SK-N-SH (cell line): ENCODE data around the gene RAPGEF2. TPM values are rescaled to one million over a fixed set of nuclear protein-coding genes. Genes with fewer than 3 reads are reported as not detected.

ENCODE experiments used
- CTCF ChIA-PET: fragments of 300-600, 350-600 bp; formaldehyde crosslinking; extraction: SDS; loops from one replicate; lab custom pipeline; 2021; lab: Yijun Ruan, JAX
- POLR2A ChIA-PET: fragments of 350-600 bp; sonication (Branson Sonifier 250); formaldehyde crosslinking; extraction: SDS; loops from one replicate; lab custom pipeline; 2020; ENCODE audit warnings: antibody characterized with exemption, inconsistent platforms; lab: Yijun Ruan, JAX
- DNase-seq: peaks from one replicate; pipeline ENCODE4 v3.0.0; 2012
- H2AFZ ChIP-seq: fragments of 200-600 bp; sonication (generic); 2 replicates; pipeline ENCODE4 v1.8.1; 2016; ENCODE audit warnings: antibody characterized with exemption, mild to moderate bottlenecking, low read depth
- H3F3A ChIP-seq: fragments of 200-600 bp; sonication (generic); replicated peaks from 2 replicates; pipeline ENCODE3; 2016; ENCODE audit warnings: antibody characterized with exemption, mild to moderate bottlenecking; ENCODE audit not compliant: insufficient read depth
- H3K27ac ChIP-seq, 2 experiments: fragments of 200-500 bp in 1 of 2; fragments of 200-600 bp in 1 of 2; sonication (Bioruptor generic) in 1 of 2; sonication (generic), shearing (Covaris generic) in 1 of 2; 2 replicates each; pipeline versions ENCODE4 v1.5.1 to v1.6.1; 2014 to 2016; ENCODE audit warnings: low read depth in 2 of 2, inconsistent platforms in 1 of 2, low read length in 1 of 2, mild to moderate bottlenecking in 1 of 2, mixed read lengths in 1 of 2
- H3K27me3 ChIP-seq: fragments of 200-600 bp; sonication (generic), shearing (Covaris generic); 2 replicates; pipeline ENCODE4 v1.6.1; 2016; ENCODE audit warnings: mixed run types; ENCODE audit not compliant: insufficient read depth
- H3K36me3 ChIP-seq, 2 experiments: fragments of 200-500 bp in 1 of 2; fragments of 200-600 bp in 1 of 2; sonication (Bioruptor generic) in 1 of 2; sonication (generic) in 1 of 2; replicated peaks in 1 of 2; 2 replicates each; pipeline versions ENCODE3 to v1.5.1; 2014 to 2016; ENCODE audit warnings: low read length in 1 of 2, mild to moderate bottlenecking in 1 of 2; ENCODE audit not compliant: insufficient read depth in 2 of 2, control insufficient read depth in 1 of 2
- H3K4me1 ChIP-seq, 2 experiments: fragments of 200-500 bp in 1 of 2; fragments of 200-600 bp in 1 of 2; sonication (Bioruptor generic) in 1 of 2; sonication (generic), shearing (Covaris generic) in 1 of 2; 2 replicates each; pipeline versions ENCODE4 v1.5.1 to v1.6.1; 2014 to 2016; ENCODE audit warnings: low read depth in 1 of 2, low read length in 1 of 2, mixed run types in 1 of 2; ENCODE audit not compliant: insufficient read depth in 2 of 2, control insufficient read depth in 1 of 2
- H3K4me2 ChIP-seq: fragments of 200-600 bp; sonication (generic), shearing (Covaris generic); 2 replicates; pipeline ENCODE4 v1.6.1; 2017; ENCODE audit warnings: mixed run types
- H3K4me3 ChIP-seq, 2 experiments: fragments of 200-500 bp in 1 of 2; fragments of 200-600 bp in 1 of 2; sonication (Bioruptor generic) in 1 of 2; sonication (generic), shearing (Covaris generic) in 1 of 2; 2 replicates each; pipeline versions ENCODE4 v1.5.1 to v1.8.1; 2014 to 2016; ENCODE audit warnings: low read depth in 2 of 2, inconsistent platforms in 1 of 2, low read length in 1 of 2, mild to moderate bottlenecking in 1 of 2, mixed read lengths in 1 of 2, moderate library complexity in 1 of 2
- H3K79me2 ChIP-seq: fragments of 200-600 bp; sonication (generic); 2 replicates; pipeline ENCODE4 v1.8.1; 2017; ENCODE audit warnings: mild to moderate bottlenecking; ENCODE audit not compliant: insufficient read depth
- H3K9ac ChIP-seq: fragments of 200-600 bp; sonication (generic); 2 replicates; pipeline ENCODE4 v1.6.1; 2017; ENCODE audit warnings: mixed run types
- H3K9me2 ChIP-seq: fragments of 200-600 bp; sonication (generic); 2 replicates; pipeline ENCODE4 v1.6.1; 2017; ENCODE audit warnings: mixed run types
- H3K9me3 ChIP-seq: fragments of 200-600 bp; sonication (generic); 2 replicates; pipeline ENCODE4 v1.6.1; 2017; ENCODE audit warnings: mixed run types, mild to moderate bottlenecking, moderate library complexity
- H4K20me1 ChIP-seq: fragments of 200-600 bp; sonication (generic); 2 replicates; pipeline ENCODE4 v1.6.1; 2017; ENCODE audit warnings: mild to moderate bottlenecking, mixed run types; ENCODE audit not compliant: insufficient read depth
- CHD2 ChIP-seq: fragments of 150-350 bp; IDR thresholded peaks from 2 replicates; pipeline ENCODE4 v1.6.1; 2018; ENCODE audit warnings: low read length; ENCODE audit not compliant: partially characterized antibody
- RAD21 ChIP-seq: IDR thresholded peaks from 2 replicates; pipeline ENCODE4 v1.6.1; 2012; ENCODE audit warnings: mild to moderate bottlenecking, low read length
- RFX5 ChIP-seq: IDR thresholded peaks from 2 replicates; pipeline ENCODE4 v1.6.1; 2012; ENCODE audit warnings: mild to moderate bottlenecking, improper control_type of control experiment, low read length
- SIN3A ChIP-seq: IDR thresholded peaks from 2 replicates; pipeline ENCODE4 v1.6.1; 2012; ENCODE audit warnings: low read depth, mild to moderate bottlenecking, low read length, moderate library complexity, borderline replicate concordance
- TCF12 ChIP-seq: IDR thresholded peaks from 2 replicates; pipeline ENCODE4 v1.4.0; 2012
- WGBS: methylation state at CpG from one replicate; pipeline ENCODE4 v1.1.6; 2017; ENCODE audit warnings: low lambda C conversion rate; 5-methylcytosine and 5-hydroxymethylcytosine counted together
- polyA plus RNA-seq, 3 experiments: library from polyadenylated mRNA; depleted of rRNA; stranded (reverse); fragments of >200 nt; gene quantifications; 2 replicates each; pipeline ENCODE4 v1.2.3, GENCODE V29; 2012
- TF ChIP-seq, protein P1 (sequence below): IDR thresholded peaks from 2 replicates; pipeline ENCODE4; 2012

RAPGEF2 gene
- polyA plus RNA-seq, 1 of the 3 experiments (the other 2 are of a cell fraction): 19.2 TPM

DNA sequence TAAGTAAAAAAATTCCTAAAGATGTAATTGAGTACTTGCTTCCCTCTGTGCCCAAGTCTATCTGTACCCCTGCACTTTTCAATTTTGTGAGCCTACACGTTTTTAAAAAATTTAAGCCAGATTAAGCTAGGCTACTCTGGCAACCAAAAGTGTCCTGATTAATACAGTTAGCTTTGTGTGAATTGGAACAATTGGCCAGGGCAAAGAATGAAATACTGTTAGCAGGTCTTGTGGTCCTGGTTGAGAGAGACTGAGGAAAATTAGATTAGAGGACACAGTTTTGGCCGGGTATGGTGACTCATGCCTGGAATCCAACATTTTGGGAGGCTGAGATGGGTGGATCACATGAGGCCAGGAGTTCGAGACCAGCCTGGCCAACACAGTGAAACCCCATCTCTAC lies 293.3 kb downstream of the RAPGEF2 start (continued):
- TF ChIP-seq SIN3A: no peak

DNA sequence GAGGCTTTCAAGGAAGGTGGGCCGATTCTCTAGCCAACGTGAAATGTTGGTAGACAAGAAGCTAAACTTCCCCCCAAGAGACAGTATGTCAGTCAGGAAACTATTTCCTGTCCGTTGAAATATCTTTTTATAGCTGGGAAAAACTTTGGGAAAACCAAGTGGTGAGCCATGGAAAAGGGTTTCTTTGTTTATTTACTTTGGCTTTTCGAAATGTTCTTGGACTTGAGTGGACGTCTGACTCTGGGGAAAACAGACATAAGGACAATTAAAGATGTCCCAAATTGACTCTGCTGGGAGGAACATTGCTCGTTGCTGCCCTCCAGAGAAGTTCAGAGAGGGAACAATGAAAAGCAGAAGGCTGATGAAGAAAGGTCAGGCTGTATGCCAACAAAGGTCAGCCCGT lies 295.4 kb downstream of the RAPGEF2 start:
- Histone ChIP-seq H3K79me2 (no peaks in the 10 kb centered on the region), H3K27ac (peak overlapping the region in 1 of 2 experiments; percentile 24; a peak in 1 of 4 replicates), H3K4me1 (peaks cover 5 to 20% of the 10 kb centered on the region in 2 experiments; a peak in 3 of 4 replicates)
- POLR2A ChIA-PET: no interaction called here
- TF ChIP-seq RFX5 (no peak), CHD2 (no peak)
- TF ChIP-seq, all 33 proteins: peak for 0
- H3K9me3 ChIP-seq: no peaks in the 10 kb centered on the region
- DNase-seq: no peak
- WGBS: 86% methylated on average over 7 of the region's 7 CpGs
- peak overlapping the region; percentile 12; the same call in 1 of the 2 replicates for H2AFZ ChIP-seq
- H3K9me2 ChIP-seq: no peaks in the 10 kb centered on the region
- CTCF ChIA-PET: interaction anchor here (1.0 kb wide), 1 partner anchor 13 kb away, joined by 3 read pairs; no protein-coding TSS in a partner anchor
- no peaks in the 10 kb centered on the region for H3K36me3 ChIP-seq
- no peak overlapping the region for H3K4me3 ChIP-seq
- peaks cover 15% of the 10 kb centered on the region for H3F3A ChIP-seq
- H3K9ac ChIP-seq: no peak overlapping the region
- no peak overlapping the region for H3K4me2 ChIP-seq
- no peaks in the 10 kb centered on the region for H3K27me3 ChIP-seq
- H4K20me1 ChIP-seq: no peaks in the 10 kb centered on the region

DNA sequence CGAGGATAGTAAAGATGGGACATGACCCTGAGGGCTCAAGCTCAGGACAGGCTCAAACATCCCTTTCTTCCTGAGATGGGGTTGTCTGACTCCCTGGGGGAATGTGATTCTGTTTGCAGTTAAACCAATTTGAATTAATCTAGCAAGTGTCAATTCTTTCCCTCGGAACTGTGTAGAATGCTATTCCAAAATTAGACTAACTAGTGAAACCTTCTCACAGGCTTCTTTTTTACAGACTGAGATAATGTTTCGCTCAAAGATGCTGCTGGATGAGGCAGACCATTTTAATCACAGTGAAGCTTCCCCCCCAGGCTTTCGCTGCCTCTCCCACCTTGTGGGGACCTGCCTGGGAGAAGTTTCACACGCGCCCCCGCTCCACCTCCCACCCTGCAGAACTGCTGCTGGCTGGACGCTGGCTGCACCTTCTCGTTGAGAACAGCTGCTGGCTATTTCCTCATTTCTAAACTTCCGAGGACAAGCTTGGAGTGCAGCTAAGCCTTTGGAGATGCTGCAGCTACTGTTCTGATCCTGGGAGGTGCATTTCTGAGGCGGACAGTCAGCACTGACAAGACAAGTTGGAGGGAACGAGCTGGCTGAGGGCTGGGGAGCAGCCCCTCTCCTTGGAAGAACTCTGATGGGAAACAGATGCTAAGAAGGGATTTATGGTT lies 297.8 kb downstream of the RAPGEF2 start:
- peak overlapping the region; percentile 67; the same call in 1 of the 2 replicates for H2AFZ ChIP-seq
- peak overlapping the region; percentile 64; the same call in 1 of the 2 replicates for H3K9ac ChIP-seq

More for the DNA sequence above, 297.8 kb downstream of the RAPGEF2 start:
- POLR2A ChIA-PET: no interaction called here
- no peak for TF ChIP-seq RAD21
- TF ChIP-seq, protein P1, sequence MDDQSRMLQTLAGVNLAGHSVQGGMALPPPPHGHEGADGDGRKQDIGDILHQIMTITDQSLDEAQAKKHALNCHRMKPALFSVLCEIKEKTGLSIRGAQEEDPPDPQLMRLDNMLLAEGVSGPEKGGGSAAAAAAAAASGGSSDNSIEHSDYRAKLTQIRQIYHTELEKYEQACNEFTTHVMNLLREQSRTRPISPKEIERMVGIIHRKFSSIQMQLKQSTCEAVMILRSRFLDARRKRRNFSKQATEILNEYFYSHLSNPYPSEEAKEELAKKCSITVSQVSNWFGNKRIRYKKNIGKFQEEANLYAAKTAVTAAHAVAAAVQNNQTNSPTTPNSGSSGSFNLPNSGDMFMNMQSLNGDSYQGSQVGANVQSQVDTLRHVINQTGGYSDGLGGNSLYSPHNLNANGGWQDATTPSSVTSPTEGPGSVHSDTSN: peak; percentile 22; the same call in 1 of the 2 replicates
- TF ChIP-seq TCF12: peak; percentile 67
- TF ChIP-seq, all 33 proteins: peak for 2
- Histone ChIP-seq H3K9me2 (no peaks in the 10 kb centered on the region), H3F3A (peaks cover 15% of the 10 kb centered on the region), H3K4me2 (peak overlapping the region; percentile 58; the same call in 1 of the 2 replicates), H4K20me1 (no peaks in the 10 kb centered on the region), H3K79me2 (no peaks in the 10 kb centered on the region), H3K9me3 (no peaks in the 10 kb centered on the region), H3K4me3 (no peak overlapping the region), H3K27me3 (no peaks in the 10 kb centered on the region), H3K36me3 (no peaks in the 10 kb centered on the region), H3K27ac (peak overlapping the region in 1 of 2 experiments; percentile 92; a peak in 2 of 4 replicates), H3K4me1 (peaks cover 5 to 20% of the 10 kb centered on the region in 2 experiments; a peak in 3 of 4 replicates)
- WGBS: 54% methylated on average over 11 of the region's 12 CpGs
- CTCF ChIA-PET: no interaction called here
- no peak for DNase-seq
